GM12878 (cell line): ENCODE measurements around the gene CALD1. TPM values are rescaled to one million over a fixed set of nuclear protein-coding genes. Genes with fewer than 3 reads are reported as not detected.
A peak's percentile ranks its signal among the peaks of the same experiment; 100 is the strongest.

ENCODE experiments used
- ATAC-seq: fragments of 200-7000 bp; cut with Tn5 transposase; 3 replicates; pipeline ENCODE4 v1.9.1; 2020; ENCODE audit warnings: mild to moderate bottlenecking, moderate library complexity
- BruUV-seq: library from RNA; stranded (reverse); fragments of 400-500 nt; replicated peaks from 2 replicates; lab custom pipeline; 2021; lab: Mats Ljungman, UMichigan
- CTCF ChIA-PET: fragments of 300-600 bp; sonication (Branson Sonifier 250); formaldehyde crosslinking; extraction: SDS; loops from one replicate; lab custom pipeline; 2021; ENCODE audit warnings: inconsistent platforms; lab: Yijun Ruan, JAX
- POLR2A ChIA-PET: fragments of 350-600 bp; formaldehyde crosslinking; extraction: SDS; loops from one replicate; lab custom pipeline; 2021; ENCODE audit warnings: inconsistent platforms; lab: Charles Lee
- RAD21 ChIA-PET: fragments of 300-600 bp; sonication (Branson Sonifier 250); formaldehyde crosslinking; loops from one replicate; lab custom pipeline; 2023; ENCODE audit warnings: antibody characterized with exemption; ENCODE audit not compliant: unreplicated experiment; lab: Charles Lee
- SMC1A ChIA-PET: fragments of 300-600 bp; sonication (Branson Sonifier 250); formaldehyde crosslinking; loops from one replicate; lab custom pipeline; 2023; ENCODE audit not compliant: unreplicated experiment, uncharacterized antibody; lab: Charles Lee
- DNase-seq: peaks from one replicate; pipeline ENCODE4 v3.0.0-alpha.2; 2011; ENCODE audit warnings: low read depth, low spot score
- FAIRE-seq: peaks from 3 replicates; lab custom pipeline; 2011; peaks lifted over from hg19 to GRCh38; lab: Jason Lieb, UNC
- H2AFZ ChIP-seq: 2 replicates; pipeline ENCODE4 v1.6.0; 2011; ENCODE audit warnings: low read depth, low read length, control low read depth; ENCODE audit not compliant: control insufficient read depth
- H3K27ac ChIP-seq: 2 replicates; pipeline ENCODE4 v1.5.1; 2011; ENCODE audit warnings: control low read depth; ENCODE audit not compliant: control insufficient read depth, insufficient read depth
- H3K27me3 ChIP-seq, 2 experiments: replicated peaks in 1 of 2; 2 replicates each; pipeline versions ENCODE4 v1.6.0 to v1.6.1; 2011; ENCODE audit warnings: low read length in 1 of 2; ENCODE audit not compliant: control insufficient read depth in 2 of 2, insufficient read depth in 2 of 2
- H3K36me3 ChIP-seq, 2 experiments: 2 replicates each; pipeline ENCODE4 v1.5.1; 2011; ENCODE audit warnings: low read length in 1 of 2; ENCODE audit not compliant: control insufficient read depth in 2 of 2, insufficient read depth in 2 of 2
- H3K4me1 ChIP-seq: 2 replicates; pipeline ENCODE4 v1.6.1; 2011; ENCODE audit warnings: mild to moderate bottlenecking, low read length, moderate library complexity, mixed read lengths; ENCODE audit not compliant: control insufficient read depth, insufficient read depth
- H3K4me2 ChIP-seq: 2 replicates; pipeline ENCODE4 v1.6.0; 2011; ENCODE audit warnings: control low read depth; ENCODE audit not compliant: control insufficient read depth, insufficient read depth
- H3K4me3 ChIP-seq: fragments of 200-600 bp; sonication (generic); 2 replicates; pipeline ENCODE4 v1.5.1; 2016
- H3K79me2 ChIP-seq: 2 replicates; pipeline ENCODE4 v1.6.0; 2011; ENCODE audit warnings: low read length; ENCODE audit not compliant: control insufficient read depth, insufficient read depth
- H3K9ac ChIP-seq: 2 replicates; pipeline ENCODE4 v1.8.0; 2011; ENCODE audit warnings: low read length, control low read depth, mixed read lengths; ENCODE audit not compliant: control insufficient read depth, insufficient read depth
- H3K9me3 ChIP-seq: replicated peaks from 3 replicates; pipeline ENCODE4 v1.5.1; 2011; ENCODE audit warnings: mild to moderate bottlenecking, low read length; ENCODE audit not compliant: control insufficient read depth, insufficient read depth
- H4K20me1 ChIP-seq: 2 replicates; pipeline ENCODE4 v1.6.0; 2011; ENCODE audit not compliant: control insufficient read depth, insufficient read depth
- CBFB ChIP-seq: IDR thresholded peaks from 2 replicates; pipeline ENCODE4 v1.6.1; 2016; ENCODE audit warnings: antibody characterized with exemption, low read depth
- CREB1 ChIP-seq: IDR thresholded peaks from 2 replicates; pipeline ENCODE4 v1.6.1; 2012; ENCODE audit warnings: low read depth, mild to moderate bottlenecking, inconsistent platforms
- DPF2 ChIP-seq: fragments of 450-650 bp; IDR thresholded peaks from 2 replicates; pipeline ENCODE4 v1.6.1; 2017; ENCODE audit warnings: mild to moderate bottlenecking
- ESRRA ChIP-seq: IDR thresholded peaks from 2 replicates; pipeline ENCODE4 v1.6.1; 2012; ENCODE audit warnings: mild to moderate bottlenecking, low read length, improper control_type of control experiment
- IKZF1 ChIP-seq: fragments of 450-650 bp; conservative IDR thresholded peaks from 2 replicates; pipeline ENCODE4 v1.6.1; 2017; ENCODE audit warnings: antibody characterized with exemption, mild to moderate bottlenecking
- MTA2 ChIP-seq: fragments of 450-650 bp; IDR thresholded peaks from 2 replicates; pipeline ENCODE4 v1.6.1; 2016; ENCODE audit warnings: low read depth, mild to moderate bottlenecking, moderate library complexity
- NR2C1 ChIP-seq: fragments of 450-650 bp; IDR thresholded peaks from 2 replicates; pipeline ENCODE4 v1.6.1; 2017; ENCODE audit warnings: antibody characterized with exemption, mild to moderate bottlenecking, moderate library complexity
- NR2C2 ChIP-seq: IDR thresholded peaks from 2 replicates; pipeline ENCODE4 v1.6.1; 2011; ENCODE audit warnings: borderline replicate concordance, low read depth; ENCODE audit not compliant: control insufficient read depth, insufficient read length
- NR2F1 ChIP-seq: fragments of 450-650 bp; conservative IDR thresholded peaks from 2 replicates; pipeline ENCODE4 v1.6.1; 2017; ENCODE audit warnings: mild to moderate bottlenecking
- PAX5 ChIP-seq: IDR thresholded peaks from 2 replicates; pipeline ENCODE4 v1.6.1; 2011; ENCODE audit warnings: low read depth, low read length, borderline replicate concordance
- POLR2AphosphoS2 ChIP-seq: IDR thresholded peaks from 2 replicates; pipeline ENCODE4 v1.6.1; 2011; ENCODE audit warnings: low read depth, mild to moderate bottlenecking, low read length, improper control_type of control experiment, moderate library complexity
- RAD21 ChIP-seq: IDR thresholded peaks from 2 replicates; pipeline ENCODE4 v1.6.1; 2011; ENCODE audit warnings: mild to moderate bottlenecking, low read depth, low read length, moderate library complexity; ENCODE audit not compliant: insufficient read depth
- SMAD5 ChIP-seq: IDR thresholded peaks from 2 replicates; pipeline ENCODE4 v1.6.1; 2016; ENCODE audit warnings: antibody characterized with exemption, low read depth
- SMC3 ChIP-seq: IDR thresholded peaks from 2 replicates; pipeline ENCODE4 v1.6.1; 2011; ENCODE audit warnings: low read length, improper control_type of control experiment, borderline replicate concordance
- SRF ChIP-seq, 2 experiments: IDR thresholded peaks; 2 replicates each; pipeline ENCODE4 v1.6.1; 2011; ENCODE audit warnings: low read depth in 2 of 2, low read length in 2 of 2, mild to moderate bottlenecking in 1 of 2, moderate library complexity in 1 of 2
- SUPT20H ChIP-seq: IDR thresholded peaks from 2 replicates; pipeline ENCODE4 v1.6.1; 2011; ENCODE audit warnings: low read depth, mild to moderate bottlenecking, low read length, moderate library complexity, borderline replicate concordance; ENCODE audit not compliant: control insufficient read depth
- WGBS: methylation state at CpG from one replicate; pipeline ENCODE4 v1.1.6; 2016; ENCODE audit warnings: low lambda C conversion rate; ENCODE audit not compliant: insufficient replicate concordance, insufficient coverage; ENCODE audit errors: missing lambda C conversion rate; 5-methylcytosine and 5-hydroxymethylcytosine counted together
- in situ Hi-C: fragments of 300-500 bp; cut with MboI; formaldehyde crosslinking; loops from 9 replicates; pipeline ENCODE4 v1.14.3; 2018; ENCODE audit warnings: mixed read lengths
- intact Hi-C: fragments of 100-400 bp; cut with micrococcal nuclease; formaldehyde crosslinking; loops from one replicate; pipeline ENCODE4 v1.14.2; 2022; ENCODE audit not compliant: unreplicated experiment
- polyA plus RNA-seq, 11 experiments: library from polyadenylated mRNA; depleted of rRNA in 4 of 11; unstranded in 6 of 11; stranded (reverse) in 5 of 11; fragments of >200 nt; fragmentation: Nextera tagmentation in 4 of 11; fragmentation: Illumina TruSeq in 1 of 11; extraction: Ambion mirVana in 4 of 11; extraction: Trizol in 1 of 11; gene quantifications; 1 replicate in 1 of 11; 2 replicates in 10 of 11; pipeline versions ENCODE4 v1.2.1 to v1.2.3, GENCODE V29; 2011 to 2016; ENCODE audit warnings: inconsistent platforms in 2 of 11, missing spikeins in 2 of 11, low read depth in 1 of 11
- total RNA-seq, 4 experiments: library from RNA; depleted of rRNA in 3 of 4; stranded (reverse); fragments of >200 nt in 3 of 4; fragmentation: Illumina TruSeq in 1 of 4; extraction: Trizol in 1 of 4; gene quantifications; 2 replicates each; pipeline versions ENCODE4 v1.2.1 to v1.2.3, GENCODE V29; 2013 to 2021
- TF ChIP-seq, protein P1 (sequence below): fragments of 450-650 bp; IDR thresholded peaks from 2 replicates; pipeline ENCODE4 v1.6.1; 2016; ENCODE audit warnings: mild to moderate bottlenecking
- TF ChIP-seq, protein P2 (sequence below): fragments of 150-350 bp; IDR thresholded peaks from 2 replicates; pipeline ENCODE4 v1.6.1; 2016; ENCODE audit warnings: low read depth, low read length

Gene CALD1
- total and polyA plus RNA-seq, 10 of the 15 experiments (the other 5 are each of a cell fraction or from before 2014, with no cell fraction given) = 0.03 to 1.3 (median 0.22) TPM

DNA sequence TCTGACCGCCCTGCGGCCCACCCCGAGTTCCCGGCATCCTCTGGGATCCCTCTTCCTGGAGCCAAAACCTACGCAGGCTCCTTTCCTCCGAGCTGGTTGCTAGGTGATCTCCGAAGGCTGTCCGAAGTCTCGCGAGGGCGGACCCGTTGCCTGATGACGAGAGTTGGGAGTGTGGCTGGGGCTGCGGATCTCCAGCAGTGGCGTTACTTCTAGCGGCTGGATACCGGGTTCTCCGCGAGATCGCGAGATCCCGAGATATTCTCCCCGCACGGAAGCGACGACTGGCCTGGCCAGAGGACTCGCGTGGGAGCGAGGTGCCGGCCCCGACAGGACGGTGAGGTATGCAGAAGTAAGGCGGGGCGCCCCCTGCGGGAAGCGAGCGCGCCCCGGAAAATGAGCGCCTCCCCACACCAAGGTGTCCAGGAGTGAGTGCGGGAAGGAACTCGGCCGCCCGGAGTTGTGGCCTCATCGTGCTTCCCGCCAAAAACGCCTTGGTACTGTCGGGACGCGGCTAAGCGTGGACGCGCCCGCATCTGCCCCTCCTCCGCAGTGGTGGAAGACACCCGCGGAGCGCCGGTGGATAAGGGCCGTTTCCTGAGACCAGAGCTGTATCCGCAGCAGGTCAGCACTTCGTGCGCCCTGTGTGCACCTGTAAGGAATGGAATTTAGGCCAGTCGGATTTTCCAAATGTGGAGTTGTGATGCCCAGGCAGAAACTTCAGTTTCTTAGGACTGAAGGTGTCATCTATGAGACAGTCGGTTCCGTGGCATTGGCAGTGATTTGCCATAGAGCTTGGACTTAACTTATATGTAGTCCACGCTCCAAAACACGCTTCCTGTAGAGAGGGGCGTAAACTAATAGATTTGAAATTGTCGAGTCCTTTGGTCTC lies 207.2 kb downstream of the CALD1 start, which contains the start of gene AGBL3:
Gene AGBL3, plus strand, starts transcription at position 146 of the 889 bp plus-strand sequence. CDS start 1,426 bp downstream, outside the sequence.
- ChIA-PET RAD21 (interaction anchor here (0.7 to 9.0 kb wide), 25 partner anchors 10 to 354 kb away, joined by 3 to 154 read pairs (median 6); partner anchors contain the start of genes CYREN, TMEM140 and WDR91), POLR2A (interaction anchor here (0.6 to 8.3 kb wide), 12 partner anchors 9 to 224 kb away, joined by 3 to 121 read pairs (median 10); partner anchors contain the start of genes CYREN, TMEM140 and WDR91), SMC1A (interaction anchor here (0.6 to 15.4 kb wide), 28 partner anchors 10 to 259 kb away, joined by 3 to 293 read pairs (median 4); partner anchors contain the start of genes CYREN and TMEM140), CTCF (interaction anchor here (0.6 to 12.7 kb wide), 33 partner anchors 10 to 554 kb away, joined by 3 to 157 read pairs (median 5); partner anchors contain the start of genes CYREN, TMEM140 and WDR91)
- DNase-seq = peak; percentile 84
- Histone ChIP-seq H3K4me1 (peaks cover 11% of the 10 kb centered on the region), H3K27me3 (no peaks in the 10 kb centered on the region), H3K4me3 (peak within 1 kb of the TSS; percentile 85), H4K20me1 (no peaks in the 10 kb centered on the region), H3K27ac (peak within 1 kb of the TSS; percentile 97), H3K79me2 (peaks cover 53% of the 10 kb centered on the region), H3K9ac (peak within 1 kb of the TSS; percentile 99), H2AFZ (peak within 1 kb of the TSS; percentile 98), H3K9me3 (no peaks in the 10 kb centered on the region), H3K4me2 (peak within 1 kb of the TSS; percentile 91), H3K36me3 (no peaks in the 10 kb centered on the region)
- in situ Hi-C loops (loop anchor here (25.0 kb wide), 1 partner anchor 976 kb away; no protein-coding TSS in a partner anchor), intact Hi-C loops (loop anchor here (1.0 to 2.0 kb wide), 2 partner anchors 9 to 184 kb away; partner anchors contain the start of gene CYREN)
- WGBS = 1% methylated on average over 70 of the region's 70 CpGs
- ATAC-seq = peak; percentile 85
- no peak for FAIRE-seq
- BruUV-seq = no TSS peak
- TF ChIP-seq, protein P1, sequence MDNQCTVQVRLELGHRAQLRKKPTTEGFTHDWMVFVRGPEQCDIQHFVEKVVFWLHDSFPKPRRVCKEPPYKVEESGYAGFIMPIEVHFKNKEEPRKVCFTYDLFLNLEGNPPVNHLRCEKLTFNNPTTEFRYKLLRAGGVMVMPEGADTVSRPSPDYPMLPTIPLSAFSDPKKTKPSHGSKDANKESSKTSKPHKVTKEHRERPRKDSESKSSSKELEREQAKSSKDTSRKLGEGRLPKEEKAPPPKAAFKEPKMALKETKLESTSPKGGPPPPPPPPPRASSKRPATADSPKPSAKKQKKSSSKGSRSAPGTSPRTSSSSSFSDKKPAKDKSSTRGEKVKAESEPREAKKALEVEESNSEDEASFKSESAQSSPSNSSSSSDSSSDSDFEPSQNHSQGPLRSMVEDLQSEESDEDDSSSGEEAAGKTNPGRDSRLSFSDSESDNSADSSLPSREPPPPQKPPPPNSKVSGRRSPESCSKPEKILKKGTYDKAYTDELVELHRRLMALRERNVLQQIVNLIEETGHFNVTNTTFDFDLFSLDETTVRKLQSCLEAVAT = peak; percentile 94
- TF ChIP-seq DPF2 (peak; percentile 75; the same call in 1 of the 2 replicates), IKZF1 (peak; percentile 95), PAX5 (no peak), NR2C2 (no peak), NR2F1 (0 out of 2 replicates have a peak, but pooled peaks have one; percentile 58), NR2C1 (no peak), SRF (IDR thresholded peaks at IDR 0.05; ENCODE audit: low read depth in 2 of 2, low read length in 2 of 2) (0 out of 4 replicates have a peak, but pooled peaks of 1 of the 2 experiments have one; percentile 26), MTA2 (0 out of 2 replicates have a peak, but pooled peaks have one; percentile 21), CBFB (peak; percentile 82), POLR2AphosphoS2 (0 out of 2 replicates have a peak, but pooled peaks have one; percentile 49), SUPT20H (no peak), RAD21 (no peak), SMAD5 (no peak; the same call in 1 of the 2 replicates), CREB1 (peak; percentile 66), ESRRA (no peak), SMC3 (peak; percentile 45; the same call in 1 of the 2 replicates)
- TF ChIP-seq, protein P2, sequence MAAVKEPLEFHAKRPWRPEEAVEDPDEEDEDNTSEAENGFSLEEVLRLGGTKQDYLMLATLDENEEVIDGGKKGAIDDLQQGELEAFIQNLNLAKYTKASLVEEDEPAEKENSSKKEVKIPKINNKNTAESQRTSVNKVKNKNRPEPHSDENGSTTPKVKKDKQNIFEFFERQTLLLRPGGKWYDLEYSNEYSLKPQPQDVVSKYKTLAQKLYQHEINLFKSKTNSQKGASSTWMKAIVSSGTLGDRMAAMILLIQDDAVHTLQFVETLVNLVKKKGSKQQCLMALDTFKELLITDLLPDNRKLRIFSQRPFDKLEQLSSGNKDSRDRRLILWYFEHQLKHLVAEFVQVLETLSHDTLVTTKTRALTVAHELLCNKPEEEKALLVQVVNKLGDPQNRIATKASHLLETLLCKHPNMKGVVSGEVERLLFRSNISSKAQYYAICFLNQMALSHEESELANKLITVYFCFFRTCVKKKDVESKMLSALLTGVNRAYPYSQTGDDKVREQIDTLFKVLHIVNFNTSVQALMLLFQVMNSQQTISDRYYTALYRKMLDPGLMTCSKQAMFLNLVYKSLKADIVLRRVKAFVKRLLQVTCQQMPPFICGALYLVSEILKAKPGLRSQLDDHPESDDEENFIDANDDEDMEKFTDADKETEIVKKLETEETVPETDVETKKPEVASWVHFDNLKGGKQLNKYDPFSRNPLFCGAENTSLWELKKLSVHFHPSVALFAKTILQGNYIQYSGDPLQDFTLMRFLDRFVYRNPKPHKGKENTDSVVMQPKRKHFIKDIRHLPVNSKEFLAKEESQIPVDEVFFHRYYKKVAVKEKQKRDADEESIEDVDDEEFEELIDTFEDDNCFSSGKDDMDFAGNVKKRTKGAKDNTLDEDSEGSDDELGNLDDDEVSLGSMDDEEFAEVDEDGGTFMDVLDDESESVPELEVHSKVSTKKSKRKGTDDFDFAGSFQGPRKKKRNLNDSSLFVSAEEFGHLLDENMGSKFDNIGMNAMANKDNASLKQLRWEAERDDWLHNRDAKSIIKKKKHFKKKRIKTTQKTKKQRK = no peak
